Measurements from ENCODE around the gene PTPA. TPM values are rescaled to one million over a fixed set of nuclear protein-coding genes. Genes with fewer than 3 reads are reported as not detected.
A peak's percentile ranks its signal among the peaks of the same experiment; 100 is the strongest.

The PTPA gene
- total and polyA plus RNA-seq, 9 of the 15 experiments (the other 6 are each of a cell fraction or from before 2014, with no cell fraction given): 1.7 to 121 (median 72.6) TPM

DNA sequence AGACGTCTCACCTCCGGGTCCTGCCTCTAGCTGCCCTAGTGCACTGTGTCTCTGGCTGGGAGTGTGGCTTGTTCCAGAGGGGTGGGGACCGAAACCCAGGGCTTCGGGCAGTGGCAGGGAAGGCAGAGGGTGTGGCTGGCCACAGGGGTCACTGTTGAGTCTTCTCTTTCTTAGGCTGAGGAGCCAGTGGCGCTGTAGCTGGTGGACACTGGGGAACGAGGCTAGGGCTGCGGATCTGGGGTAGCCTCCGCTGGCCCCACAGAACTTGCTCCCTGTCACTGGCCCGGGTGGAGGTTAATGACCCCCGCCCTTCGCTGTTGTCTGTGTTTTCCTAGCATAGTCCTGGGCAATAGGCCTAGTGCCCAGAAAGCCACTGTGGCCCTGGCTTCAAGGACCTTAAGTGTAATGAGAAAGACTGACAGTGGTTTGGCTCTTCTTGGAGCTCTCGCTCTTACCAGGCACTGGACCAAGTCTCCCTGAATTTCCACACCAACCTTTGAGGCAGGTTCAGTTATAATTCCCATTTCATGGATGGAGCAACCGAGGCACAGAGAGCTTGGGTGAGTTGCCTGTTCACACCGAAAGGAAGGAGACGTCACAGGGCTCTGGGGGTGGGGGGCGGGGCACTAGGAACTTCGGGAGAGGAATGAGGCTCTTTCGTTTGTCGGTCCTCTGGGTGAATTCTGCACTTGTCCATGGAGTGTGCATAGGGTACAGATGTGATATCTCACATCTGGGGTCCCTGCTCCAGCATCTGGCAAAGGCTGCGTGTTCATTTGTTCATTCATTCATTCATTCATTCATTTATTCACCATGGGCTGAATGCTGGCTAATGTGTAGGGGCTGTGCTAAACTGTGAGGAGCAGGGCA, 71.6 kb downstream of the PTPA start (continued):
- TF ChIP-seq, protein P1, sequence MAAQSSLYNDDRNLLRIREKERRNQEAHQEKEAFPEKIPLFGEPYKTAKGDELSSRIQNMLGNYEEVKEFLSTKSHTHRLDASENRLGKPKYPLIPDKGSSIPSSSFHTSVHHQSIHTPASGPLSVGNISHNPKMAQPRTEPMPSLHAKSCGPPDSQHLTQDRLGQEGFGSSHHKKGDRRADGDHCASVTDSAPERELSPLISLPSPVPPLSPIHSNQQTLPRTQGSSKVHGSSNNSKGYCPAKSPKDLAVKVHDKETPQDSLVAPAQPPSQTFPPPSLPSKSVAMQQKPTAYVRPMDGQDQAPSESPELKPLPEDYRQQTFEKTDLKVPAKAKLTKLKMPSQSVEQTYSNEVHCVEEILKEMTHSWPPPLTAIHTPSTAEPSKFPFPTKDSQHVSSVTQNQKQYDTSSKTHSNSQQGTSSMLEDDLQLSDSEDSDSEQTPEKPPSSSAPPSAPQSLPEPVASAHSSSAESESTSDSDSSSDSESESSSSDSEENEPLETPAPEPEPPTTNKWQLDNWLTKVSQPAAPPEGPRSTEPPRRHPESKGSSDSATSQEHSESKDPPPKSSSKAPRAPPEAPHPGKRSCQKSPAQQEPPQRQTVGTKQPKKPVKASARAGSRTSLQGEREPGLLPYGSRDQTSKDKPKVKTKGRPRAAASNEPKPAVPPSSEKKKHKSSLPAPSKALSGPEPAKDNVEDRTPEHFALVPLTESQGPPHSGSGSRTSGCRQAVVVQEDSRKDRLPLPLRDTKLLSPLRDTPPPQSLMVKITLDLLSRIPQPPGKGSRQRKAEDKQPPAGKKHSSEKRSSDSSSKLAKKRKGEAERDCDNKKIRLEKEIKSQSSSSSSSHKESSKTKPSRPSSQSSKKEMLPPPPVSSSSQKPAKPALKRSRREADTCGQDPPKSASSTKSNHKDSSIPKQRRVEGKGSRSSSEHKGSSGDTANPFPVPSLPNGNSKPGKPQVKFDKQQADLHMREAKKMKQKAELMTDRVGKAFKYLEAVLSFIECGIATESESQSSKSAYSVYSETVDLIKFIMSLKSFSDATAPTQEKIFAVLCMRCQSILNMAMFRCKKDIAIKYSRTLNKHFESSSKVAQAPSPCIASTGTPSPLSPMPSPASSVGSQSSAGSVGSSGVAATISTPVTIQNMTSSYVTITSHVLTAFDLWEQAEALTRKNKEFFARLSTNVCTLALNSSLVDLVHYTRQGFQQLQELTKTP (IDR thresholded peaks at IDR 0.05; ENCODE audit: low read depth in 1 of 2, partially characterized antibody in 2 of 2): no peak
- TF ChIP-seq, protein P2, sequence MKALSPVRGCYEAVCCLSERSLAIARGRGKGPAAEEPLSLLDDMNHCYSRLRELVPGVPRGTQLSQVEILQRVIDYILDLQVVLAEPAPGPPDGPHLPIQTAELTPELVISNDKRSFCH (CRISPR knock-in tag; IDR thresholded peaks at IDR 0.05): no peak
- TF ChIP-seq, protein P2 (tag; IDR thresholded peaks at IDR 0.05): no peak
- TF ChIP-seq RAD21 (CRISPR knock-in tag; conservative IDR thresholded peaks at IDR 0.05 in 1 of 2, IDR thresholded peaks at IDR 0.05 in 1 of 2) (peak; percentile 56 to 70), EGR1 (conservative IDR thresholded peaks at IDR 0.05) (peak; percentile 59), SMAD4 (CRISPR knock-in tag; conservative IDR thresholded peaks at IDR 0.05) (no peak), MTA2 (IDR thresholded peaks at IDR 0.05; ENCODE audit: low read depth) (no peak), SMC3 (conservative IDR thresholded peaks at IDR 0.05; ENCODE audit: insufficient read depth, low read depth, low read length) (peak; percentile 40; the same call in 1 of the 2 replicates), JUNB (CRISPR knock-in tag; conservative IDR thresholded peaks at IDR 0.05) (no peak), ZNF445 (CRISPR knock-in tag; IDR thresholded peaks at IDR 0.05; ENCODE audit: low read depth) (no peak), SOX6 (IDR thresholded peaks at IDR 0.05) (peak; percentile 16; the same call in 1 of the 2 replicates), ZNF75A (CRISPR knock-in tag; IDR thresholded peaks at IDR 0.05) (no peak), HNRNPL (IDR thresholded peaks at IDR 0.05; ENCODE audit: low read depth, low read length) (no peak), NR3C1 (CRISPR knock-in tag; IDR thresholded peaks at IDR 0.05) (no peak), ZNF583 (CRISPR knock-in tag; IDR thresholded peaks at IDR 0.05) (no peak), ZNF436 (CRISPR knock-in tag; IDR thresholded peaks at IDR 0.05) (no peak)
- TF ChIP-seq, protein P3, sequence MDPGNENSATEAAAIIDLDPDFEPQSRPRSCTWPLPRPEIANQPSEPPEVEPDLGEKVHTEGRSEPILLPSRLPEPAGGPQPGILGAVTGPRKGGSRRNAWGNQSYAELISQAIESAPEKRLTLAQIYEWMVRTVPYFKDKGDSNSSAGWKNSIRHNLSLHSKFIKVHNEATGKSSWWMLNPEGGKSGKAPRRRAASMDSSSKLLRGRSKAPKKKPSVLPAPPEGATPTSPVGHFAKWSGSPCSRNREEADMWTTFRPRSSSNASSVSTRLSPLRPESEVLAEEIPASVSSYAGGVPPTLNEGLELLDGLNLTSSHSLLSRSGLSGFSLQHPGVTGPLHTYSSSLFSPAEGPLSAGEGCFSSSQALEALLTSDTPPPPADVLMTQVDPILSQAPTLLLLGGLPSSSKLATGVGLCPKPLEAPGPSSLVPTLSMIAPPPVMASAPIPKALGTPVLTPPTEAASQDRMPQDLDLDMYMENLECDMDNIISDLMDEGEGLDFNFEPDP (CRISPR knock-in tag; IDR thresholded peaks at IDR 0.05): no peak
- TF ChIP-seq, protein P4, sequence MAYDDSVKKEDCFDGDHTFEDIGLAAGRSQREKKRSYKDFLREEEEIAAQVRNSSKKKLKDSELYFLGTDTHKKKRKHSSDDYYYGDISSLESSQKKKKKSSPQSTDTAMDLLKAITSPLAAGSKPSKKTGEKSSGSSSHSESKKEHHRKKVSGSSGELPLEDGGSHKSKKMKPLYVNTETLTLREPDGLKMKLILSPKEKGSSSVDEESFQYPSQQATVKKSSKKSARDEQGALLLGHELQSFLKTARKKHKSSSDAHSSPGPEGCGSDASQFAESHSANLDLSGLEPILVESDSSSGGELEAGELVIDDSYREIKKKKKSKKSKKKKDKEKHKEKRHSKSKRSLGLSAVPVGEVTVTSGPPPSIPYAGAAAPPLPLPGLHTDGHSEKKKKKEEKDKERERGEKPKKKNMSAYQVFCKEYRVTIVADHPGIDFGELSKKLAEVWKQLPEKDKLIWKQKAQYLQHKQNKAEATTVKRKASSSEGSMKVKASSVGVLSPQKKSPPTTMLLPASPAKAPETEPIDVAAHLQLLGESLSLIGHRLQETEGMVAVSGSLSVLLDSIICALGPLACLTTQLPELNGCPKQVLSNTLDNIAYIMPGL (CRISPR knock-in tag; IDR thresholded peaks at IDR 0.05): no peak
- TF ChIP-seq, protein P5, sequence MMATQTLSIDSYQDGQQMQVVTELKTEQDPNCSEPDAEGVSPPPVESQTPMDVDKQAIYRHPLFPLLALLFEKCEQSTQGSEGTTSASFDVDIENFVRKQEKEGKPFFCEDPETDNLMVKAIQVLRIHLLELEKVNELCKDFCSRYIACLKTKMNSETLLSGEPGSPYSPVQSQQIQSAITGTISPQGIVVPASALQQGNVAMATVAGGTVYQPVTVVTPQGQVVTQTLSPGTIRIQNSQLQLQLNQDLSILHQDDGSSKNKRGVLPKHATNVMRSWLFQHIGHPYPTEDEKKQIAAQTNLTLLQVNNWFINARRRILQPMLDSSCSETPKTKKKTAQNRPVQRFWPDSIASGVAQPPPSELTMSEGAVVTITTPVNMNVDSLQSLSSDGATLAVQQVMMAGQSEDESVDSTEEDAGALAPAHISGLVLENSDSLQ (IDR thresholded peaks at IDR 0.05): 0 out of 2 replicates have a peak, but pooled peaks have one; percentile 8
